HepG2 (cell line): ENCODE measurements around the gene DNAJC28. TPM values are rescaled to one million over a fixed set of nuclear protein-coding genes. Genes with fewer than 3 reads are reported as not detected.

Source experiments
- ATAC-seq: fragments of 200-7000 bp; cut with Tn5 transposase; 3 replicates; pipeline ENCODE4 v1.9.1; 2020; ENCODE audit warnings: mild to moderate bottlenecking, moderate library complexity
- BruUV-seq: library from RNA; stranded (reverse); fragments of 400-500 nt; replicated peaks from 2 replicates; lab custom pipeline; 2021; lab: Mats Ljungman, UMichigan
- CTCF ChIA-PET: fragments of 300-600 bp; formaldehyde crosslinking; extraction: SDS; loops from one replicate; lab custom pipeline; 2021; ENCODE audit warnings: low total read pairs, inconsistent platforms, low intra/inter-chr PET ratio; lab: Yijun Ruan, JAX
- POLR2A ChIA-PET: fragments of 350-600 bp; sonication (Branson Sonifier 250); formaldehyde crosslinking; loops from one replicate; lab custom pipeline; 2020; ENCODE audit warnings: antibody characterized with exemption, inconsistent platforms; lab: Yijun Ruan, JAX
- DNase-seq: peaks from one replicate; pipeline ENCODE4 v3.0.0-alpha.2; 2015; ENCODE audit warnings: low spot score
- FAIRE-seq: peaks from 3 replicates; lab custom pipeline; 2011; peaks lifted over from hg19 to GRCh38; lab: Jason Lieb, UNC
- H2AFZ ChIP-seq: one replicate; pipeline ENCODE4 v1.6.1; 2011; ENCODE audit warnings: low read length, inconsistent platforms
- H3K27ac ChIP-seq: fragments of 300-600 bp; 3 replicates; pipeline ENCODE4 v1.8.0; 2011; ENCODE audit warnings: mixed run types, mild to moderate bottlenecking, mixed read lengths, low read length, inconsistent platforms; ENCODE audit not compliant: insufficient read depth; ENCODE audit errors: extremely low read length
- H3K27me3 ChIP-seq, 2 experiments: fragments of 200-600 bp in 1 of 2; 2 replicates in 1 of 2; 3 replicates in 1 of 2; pipeline versions ENCODE4 v1.6.0 to v1.8.0; 2011; ENCODE audit warnings: low read length in 2 of 2, mild to moderate bottlenecking in 2 of 2, moderate library complexity in 2 of 2, inconsistent platforms in 1 of 2; ENCODE audit not compliant: insufficient read depth in 2 of 2, control insufficient read depth in 1 of 2
- H3K36me3 ChIP-seq, 2 experiments: fragments of 200-600 bp in 1 of 2; replicated peaks in 1 of 2; 2 replicates in 1 of 2; 3 replicates in 1 of 2; pipeline versions ENCODE4 v1.5.1 to v1.8.0; 2011; ENCODE audit warnings: low read length in 2 of 2, inconsistent platforms in 1 of 2; ENCODE audit not compliant: insufficient read depth in 2 of 2, control insufficient read depth in 1 of 2
- H3K4me1 ChIP-seq: 2 replicates; pipeline ENCODE4 v1.5.1; 2012; ENCODE audit warnings: low read length, inconsistent platforms; ENCODE audit not compliant: insufficient read depth
- H3K4me2 ChIP-seq: 2 replicates; pipeline ENCODE4 v1.6.0; 2011; ENCODE audit warnings: low read depth, low read length, inconsistent platforms
- H3K4me3 ChIP-seq, 3 experiments: fragments of 200-600 bp in 1 of 3; sonication (generic), shearing (Covaris generic) in 1 of 3; replicated peaks in 1 of 3; 2 replicates each; pipeline ENCODE4 v1.5.1; 2011 to 2016; ENCODE audit warnings: low read length in 3 of 3, inconsistent platforms in 2 of 3, low read depth in 2 of 3, mild to moderate bottlenecking in 2 of 3, control low read depth in 1 of 3, mixed read lengths in 1 of 3; ENCODE audit not compliant: insufficient read depth in 1 of 3
- H3K79me2 ChIP-seq: one replicate; pipeline ENCODE4 v1.6.1; 2011; ENCODE audit warnings: low read length, inconsistent platforms; ENCODE audit not compliant: insufficient read depth
- H3K9ac ChIP-seq: 2 replicates; pipeline ENCODE4 v1.6.0; 2011; ENCODE audit warnings: mild to moderate bottlenecking, low read depth, low read length, inconsistent platforms; ENCODE audit not compliant: insufficient read depth
- H3K9me3 ChIP-seq: 2 replicates; pipeline ENCODE4 v1.5.1; 2012; ENCODE audit warnings: mild to moderate bottlenecking, low read length
- H4K20me1 ChIP-seq: 2 replicates; pipeline ENCODE4 v1.6.0; 2011; ENCODE audit warnings: inconsistent platforms, mild to moderate bottlenecking, low read length, moderate library complexity; ENCODE audit not compliant: insufficient read depth
- CCAR2 ChIP-seq: fragments of 200-400 bp; formaldehyde crosslinking; optimal IDR thresholded peaks from 2 replicates; pipeline ENCODE3; 2018; ENCODE audit warnings: low read depth, mild to moderate bottlenecking, low read length, moderate library complexity
- CHD2 ChIP-seq: IDR thresholded peaks from 2 replicates; pipeline ENCODE4 v1.6.1; 2011; ENCODE audit warnings: low read depth, low read length, improper control_type of control experiment
- DRAP1 ChIP-seq: IDR thresholded peaks from 2 replicates; pipeline ENCODE4 v1.6.1; 2016; ENCODE audit warnings: missing genetic modification reagents, missing compliant biosample characterization
- KDM5B ChIP-seq: sonication (generic); formaldehyde crosslinking; IDR thresholded peaks from 2 replicates; pipeline ENCODE4 v1.4.0; 2020; ENCODE audit warnings: missing genetic modification reagents, mild to moderate bottlenecking, borderline replicate concordance
- MXI1 ChIP-seq: IDR thresholded peaks from 3 replicates; pipeline ENCODE4 v1.6.1; 2012; ENCODE audit warnings: low read depth, low read length, inconsistent platforms, borderline replicate concordance
- PRDM10 ChIP-seq: sonication (generic); formaldehyde crosslinking; IDR thresholded peaks from 2 replicates; pipeline ENCODE4 v1.4.0; 2020; ENCODE audit warnings: low read depth, missing genetic modification reagents
- ZKSCAN5 ChIP-seq: sonication (generic); formaldehyde crosslinking; IDR thresholded peaks from 2 replicates; pipeline ENCODE4 v1.5.1; 2020; ENCODE audit warnings: mild to moderate bottlenecking, missing genetic modification reagents
- ZNF430 ChIP-seq: sonication (generic); formaldehyde crosslinking; IDR thresholded peaks from 2 replicates; pipeline ENCODE4 v1.9.0; 2021; ENCODE audit warnings: mild to moderate bottlenecking, missing genetic modification reagents
- ZNF550 ChIP-seq: sonication (generic); formaldehyde crosslinking; IDR thresholded peaks from 2 replicates; pipeline ENCODE4 v1.4.0; 2020; ENCODE audit warnings: mild to moderate bottlenecking, missing genetic modification reagents, borderline replicate concordance
- ZNF570 ChIP-seq: sonication (generic); formaldehyde crosslinking; IDR thresholded peaks from 2 replicates; pipeline ENCODE4 v1.4.0; 2020; ENCODE audit warnings: mild to moderate bottlenecking, missing genetic modification reagents, borderline replicate concordance
- WGBS: methylation state at CpG from one replicate; pipeline ENCODE4 v1.1.6; 2017; ENCODE audit warnings: low lambda C conversion rate; 5-methylcytosine and 5-hydroxymethylcytosine counted together
- in situ Hi-C: cut with HindIII; loops from 2 replicates; pipeline ENCODE4 v1.10.0; 2017; ENCODE audit warnings: low pct_unique_long_range_greater_than_20kb; ENCODE audit not compliant: extremely low pct_ligation_motif_present
- intact Hi-C: fragments of 100-400 bp; cut with micrococcal nuclease; formaldehyde crosslinking; loops from one replicate; pipeline ENCODE4 v1.10.0; 2022; ENCODE audit not compliant: unreplicated experiment
- polyA plus RNA-seq, 8 experiments: library from polyadenylated mRNA; depleted of rRNA in 3 of 8; stranded (reverse) in 7 of 8; unstranded in 1 of 8; fragments of >200 nt; fragmentation: Illumina TruSeq in 4 of 8; extraction: Trizol in 4 of 8; gene quantifications; 2 replicates each; pipeline versions ENCODE4 v1.2.1 to v1.2.3, GENCODE V29; 2011 to 2016; ENCODE audit warnings: low read depth in 4 of 8, missing spikeins in 1 of 8, mixed read lengths in 1 of 8; ENCODE audit not compliant: insufficient read depth in 1 of 8
- total RNA-seq, 5 experiments: library from RNA; depleted of rRNA; stranded (reverse); fragments of >200 nt; fragmentation: Illumina TruSeq; extraction: Trizol; gene quantifications; 2 replicates each; pipeline ENCODE4 v1.2.3, GENCODE V29; 2016; ENCODE audit warnings: low read depth in 1 of 5

The DNAJC28 gene
- total and polyA plus RNA-seq, 2 of the 13 experiments (the other 11 are each of a cell fraction or from before 2014, with no cell fraction given) = 1.5 to 3.3 TPM

- no peaks in the 10 kb centered on the region for H3K4me1 ChIP-seq
- POLR2A ChIA-PET = interaction anchor here (0.7 to 1.2 kb wide), 2 partner anchors 18 to 110 kb away, joined by 4 read pairs; partner anchors contain the start of gene TMEM50B
- H2AFZ ChIP-seq = no peak overlapping the region
- CTCF ChIA-PET = no interaction called here
- peaks cover 0 to 14% of the 10 kb centered on the region in 2 experiments; a peak in 3 of 5 replicates for H3K36me3 ChIP-seq
- no peak overlapping the region for H3K4me2 ChIP-seq
- H3K79me2 ChIP-seq = no peaks in the 10 kb centered on the region
- in situ Hi-C loops = no loop called here
- no TSS peak for BruUV-seq
- no peak for FAIRE-seq
- no peaks in the 10 kb centered on the region for H3K27me3 ChIP-seq
- 94% methylated on average over 5 of the region's 5 CpGs for WGBS
- TF ChIP-seq ZNF570 (CRISPR knock-in tag) (no peak), CCAR2 (no peak)
- H3K9ac ChIP-seq = no peak overlapping the region
- ATAC-seq = no peak
- intact Hi-C loops = no loop called here
- H4K20me1 ChIP-seq = no peaks in the 10 kb centered on the region
- no peak for DNase-seq
- H3K27ac ChIP-seq = no peak overlapping the region
- no peaks in the 10 kb centered on the region for H3K9me3 ChIP-seq
- H3K4me3 ChIP-seq = no peak overlapping the region
These were observed 29.8 kb downstream of the DNAJC28 start for GRCh38 chr21:33461538-33462250.

- ChIA-PET CTCF (no interaction called here), POLR2A (interaction anchor here (0.7 kb wide), 1 partner anchor 21 kb away, joined by 4 read pairs; the partner anchor contains the start of gene TMEM50B)
- no TSS peak for BruUV-seq
- FAIRE-seq = no peak
- no peak overlapping the region for H2AFZ ChIP-seq
- WGBS = 97% methylated on average over 3 of the region's 3 CpGs
- H4K20me1 ChIP-seq = no peaks in the 10 kb centered on the region
- H3K9me3 ChIP-seq = no peaks in the 10 kb centered on the region
- no peak overlapping the region for H3K27ac ChIP-seq
- in situ Hi-C loops = no loop called here
- no peaks in the 10 kb centered on the region for H3K27me3 ChIP-seq
- DNase-seq = no peak
- H3K79me2 ChIP-seq = no peaks in the 10 kb centered on the region
- ATAC-seq = no peak
- H3K4me3 ChIP-seq = no peak overlapping the region
- H3K4me2 ChIP-seq = no peak overlapping the region
- H3K9ac ChIP-seq = no peak overlapping the region
- H3K4me1 ChIP-seq = no peaks in the 10 kb centered on the region
- peaks cover 1 to 24% of the 10 kb centered on the region in 2 experiments; a peak in 2 of 5 replicates for H3K36me3 ChIP-seq
- intact Hi-C loops = no loop called here
- TF ChIP-seq DRAP1 (CRISPR knock-in tag) (no peak), ZNF550 (CRISPR knock-in tag) (no peak), PRDM10 (CRISPR knock-in tag) (no peak), CHD2 (no peak), MXI1 (no peak), ZKSCAN5 (CRISPR knock-in tag) (no peak), ZNF430 (CRISPR knock-in tag) (no peak), KDM5B (CRISPR knock-in tag) (no peak)
These were observed 32.7 kb downstream of the DNAJC28 start for GRCh38 chr21:33458861-33459260.
